Sigmoid colon (tissue), 7 donors: ENCODE measurements around the gene DPM1. TPM values are rescaled to one million over a fixed set of nuclear protein-coding genes. Genes with fewer than 3 reads are reported as not detected.

Experiments
- DNase-seq: peaks from one replicate; pipeline ENCODE4 v3.0.0-alpha.2; 2019
- H3K27ac ChIP-seq, 4 donors: fragments of 200-600 bp; sonication (generic); one replicate each; pipeline ENCODE4 v1.5.1; 2016 to 2019; ENCODE audit warnings: mild to moderate bottlenecking in 1 of 4
- H3K27me3 ChIP-seq, 3 donors: fragments of 200-600 bp; sonication (generic); one replicate each; pipeline ENCODE4 v1.5.1; 2019; ENCODE audit warnings: mild to moderate bottlenecking in 1 of 3
- H3K36me3 ChIP-seq, 4 donors: fragments of 200-600 bp; sonication (generic); one replicate each; pipeline ENCODE4 v1.5.1; 2016 to 2019
- H3K4me1 ChIP-seq, 4 donors: fragments of 200-600 bp; sonication (generic); one replicate each; pipeline ENCODE4 v1.5.1; 2017 to 2019
- H3K4me3 ChIP-seq, 4 donors: fragments of 200-600 bp; sonication (generic); one replicate each; pipeline ENCODE4 v1.5.1; 2017 to 2019; ENCODE audit warnings: mild to moderate bottlenecking in 2 of 4, moderate library complexity in 1 of 4
- H3K9me3 ChIP-seq, 4 donors: fragments of 200-600 bp in 3 of 4; sonication (generic) in 3 of 4; one replicate each; pipeline versions ENCODE4 v1.5.1 to v1.6.1; 2013 to 2019
- CTCF ChIP-seq, 4 experiments: fragments of 450-650 bp in 3 of 4; fragments of 200-600 bp in 1 of 4; IDR thresholded peaks; one replicate each; pipeline ENCODE4 v1.5.1; 2016 to 2019; ENCODE audit warnings: antibody characterized with exemption in 4 of 4, mild to moderate bottlenecking in 3 of 4, moderate library complexity in 2 of 4
- EP300 ChIP-seq, 4 donors: sonication (generic); formaldehyde crosslinking; IDR thresholded peaks; one replicate each; pipeline ENCODE4 v1.6.1; 2017; ENCODE audit warnings: antibody characterized with exemption in 4 of 4
- POLR2A ChIP-seq, 2 donors: fragments of 450-650 bp; IDR thresholded peaks; one replicate each; pipeline ENCODE4 v1.6.1; 2016; ENCODE audit warnings: antibody characterized with exemption in 2 of 2, mild to moderate bottlenecking in 2 of 2, moderate library complexity in 2 of 2
- POLR2AphosphoS5 ChIP-seq, 4 donors: sonication (generic); formaldehyde crosslinking; IDR thresholded peaks; one replicate each; pipeline ENCODE4 v1.6.1; 2017; ENCODE audit warnings: antibody characterized with exemption in 4 of 4
- WGBS, 2 donors: extraction: QIAGEN DNeasy Blood & Tissue Kit; methylation state at CpG; one replicate each; pipeline ENCODE4 v1.1.7; 2013; 5-methylcytosine and 5-hydroxymethylcytosine counted together
- intact Hi-C: fragments of 100-400 bp; cut with DNase I; formaldehyde crosslinking; loops from one replicate; pipeline ENCODE4 v1.15.1; 2023
- polyA plus RNA-seq, 3 donors: library from polyadenylated mRNA; stranded (reverse); fragments of 200-250 nt; gene quantifications; one replicate each; pipeline ENCODE4 v1.2.3, GENCODE V29; 2013
- total RNA-seq, 4 donors: library from RNA; depleted of rRNA; stranded (reverse); fragments of >200 nt; gene quantifications; one replicate each; pipeline ENCODE4 v1.1.0, GENCODE V29; 2016
- donor health status: healthy with polysubstance abuse.
- donor health status: Bipolar disorder and iron deficiency.
- donor health status: healthy.

DPM1 gene
- total and polyA plus RNA-seq, 7 donors = 45.4 to 94.6 (median 60.4) TPM

DNA sequence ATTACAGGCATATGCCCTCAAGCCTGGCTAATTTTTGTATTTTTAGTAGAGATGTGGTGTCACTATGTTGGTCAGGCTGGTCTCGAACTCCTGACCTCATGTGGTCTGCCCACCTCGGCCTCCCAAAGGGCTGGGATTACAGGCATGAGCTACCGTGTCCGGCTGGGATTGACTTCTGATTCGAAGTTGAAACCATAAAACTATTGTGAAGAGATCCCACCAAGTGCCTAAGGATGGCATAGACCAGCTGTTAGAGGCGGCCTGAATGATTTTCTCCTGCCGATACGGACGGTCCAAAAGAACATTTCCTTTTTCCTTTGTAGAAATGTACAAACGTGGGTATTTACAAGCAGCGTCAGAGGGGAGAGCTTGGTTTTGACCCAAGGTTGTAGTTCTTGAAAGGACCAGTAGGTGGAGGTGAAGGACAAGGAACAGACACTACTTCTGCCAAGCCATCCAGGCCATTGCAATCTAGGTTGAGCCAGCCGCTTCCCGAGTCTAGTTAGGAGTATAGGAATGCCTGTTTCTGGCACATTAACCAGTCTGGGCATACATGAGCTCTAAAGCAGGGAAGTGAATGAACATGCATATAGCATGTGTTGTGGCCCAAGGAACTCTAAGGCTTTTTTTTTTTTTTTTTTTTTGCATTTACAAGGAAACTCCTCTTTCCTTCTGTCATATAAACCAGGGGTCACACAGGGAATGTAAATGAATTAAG is 29.3 kb upstream of the DPM1 start:
- no peaks in the 10 kb centered on the region for H3K9me3 ChIP-seq
- no peak overlapping the region for H3K27ac ChIP-seq
- peaks cover 0 to 38% (median 16%) of the 10 kb centered on the region in 3 donors for H3K27me3 ChIP-seq
- no peak overlapping the region for H3K4me3 ChIP-seq
- no peak for TF ChIP-seq POLR2AphosphoS5 (IDR thresholded peaks at IDR 0.05)
- peak; percentile 78 to 93 (median 88) for TF ChIP-seq CTCF (IDR thresholded peaks at IDR 0.05)
- no peaks in the 10 kb centered on the region for H3K4me1 ChIP-seq
- 6 to 15% methylated on average over 13 of the region's 13 CpGs for WGBS, 2 donors
- DNase-seq = peak; percentile 83
- intact Hi-C loops = loop anchor here (1.0 to 5.0 kb wide), 2 partner anchors 319 to 610 kb away; no protein-coding TSS in a partner anchor
- H3K36me3 ChIP-seq = no peaks in the 10 kb centered on the region

DNA sequence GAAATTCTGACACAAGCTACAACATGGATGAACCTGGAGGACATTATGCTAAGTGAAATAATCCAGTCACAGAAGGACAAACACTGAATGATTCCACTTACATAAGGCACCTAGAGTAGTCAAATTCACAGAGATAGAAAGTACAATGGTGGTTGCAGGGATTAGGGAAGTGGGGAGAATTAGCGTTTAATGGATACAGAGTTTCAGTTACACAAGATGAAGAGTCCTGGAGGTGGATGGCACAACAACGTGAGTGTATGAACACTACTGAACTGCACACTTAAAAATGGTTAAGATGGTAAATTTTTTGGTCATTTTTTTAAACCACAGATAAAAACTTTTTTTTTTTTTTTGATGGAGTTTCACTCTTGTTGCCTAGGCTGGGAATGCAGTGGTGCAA is 25.0 kb upstream of the DPM1 start:
- no peak for DNase-seq
- Histone ChIP-seq H3K36me3 (no peaks in the 10 kb centered on the region), H3K9me3 (no peaks in the 10 kb centered on the region), H3K4me3 (no peak overlapping the region), H3K27me3 (peaks cover 0 to 55% (median 19%) of the 10 kb centered on the region in 3 donors), H3K27ac (no peak overlapping the region), H3K4me1 (peaks cover 0 to 7% (median 0%) of the 10 kb centered on the region in 4 donors)
- intact Hi-C loops = no loop called here
- TF ChIP-seq POLR2AphosphoS5 (IDR thresholded peaks at IDR 0.05) (no peak), EP300 (IDR thresholded peaks at IDR 0.05) (no peak), CTCF (IDR thresholded peaks at IDR 0.05) (no peak), POLR2A (IDR thresholded peaks at IDR 0.05) (no peak)
- 53 to 56% methylated on average over 2 of the region's 2 CpGs for whole genome bisulfite sequencing, 2 donors

GRCh38 chr20:50982363-50982762 is 24.0 kb upstream of the DPM1 start:
- Histone ChIP-seq H3K27ac (no peak overlapping the region), H3K4me1 (peaks cover 0 to 7% (median 0%) of the 10 kb centered on the region in 4 donors), H3K9me3 (no peaks in the 10 kb centered on the region), H3K4me3 (no peak overlapping the region), H3K36me3 (no peaks in the 10 kb centered on the region), H3K27me3 (peaks cover 4 to 59% (median 19%) of the 10 kb centered on the region in 3 donors)
- TF ChIP-seq POLR2AphosphoS5 (IDR thresholded peaks at IDR 0.05) = no peak
- no peak for TF ChIP-seq CTCF (IDR thresholded peaks at IDR 0.05)
- TF ChIP-seq POLR2A (IDR thresholded peaks at IDR 0.05) = no peak
- TF ChIP-seq EP300 (IDR thresholded peaks at IDR 0.05) = no peak
- WGBS, 2 donors = 1 to 41% methylated on average over 4 of the region's 4 CpGs
- DNase-seq = no peak
- intact Hi-C loops = no loop called here

DNA sequence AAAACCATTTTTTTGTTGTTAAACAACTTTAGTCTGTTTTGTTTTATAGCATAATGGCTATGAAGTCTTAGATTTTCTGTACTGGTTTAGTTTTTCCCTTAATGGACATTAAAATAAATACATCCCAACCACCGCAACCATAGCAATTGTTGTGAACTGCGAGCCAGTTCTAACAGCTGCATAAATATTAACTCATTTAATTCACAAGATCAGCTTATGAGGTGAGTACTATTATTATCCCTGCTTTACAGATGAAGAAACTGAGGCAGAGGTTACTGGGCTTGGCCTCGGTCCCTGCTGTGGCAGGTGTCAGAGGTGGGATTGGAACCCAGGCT is 23.3 kb upstream of the DPM1 start:
- no peak for DNase-seq
- Histone ChIP-seq H3K27me3 (peaks cover 4 to 59% (median 15%) of the 10 kb centered on the region in 3 donors), H3K9me3 (no peaks in the 10 kb centered on the region), H3K4me1 (peaks cover 0 to 7% (median 0%) of the 10 kb centered on the region in 4 donors), H3K4me3 (no peak overlapping the region), H3K27ac (no peak overlapping the region), H3K36me3 (no peaks in the 10 kb centered on the region)
- WGBS, 2 donors = 48 to 84% methylated on average over 3 of the region's 3 CpGs
- TF ChIP-seq POLR2AphosphoS5 (IDR thresholded peaks at IDR 0.05) = no peak
- no peak for TF ChIP-seq POLR2A (IDR thresholded peaks at IDR 0.05)
- TF ChIP-seq EP300 (IDR thresholded peaks at IDR 0.05) = no peak
- TF ChIP-seq CTCF (IDR thresholded peaks at IDR 0.05) = no peak
- intact Hi-C loops = no loop called here
